Activated CD4-positive, CD25-positive, alpha-beta regulatory T cell (primary cell): Measurements from ENCODE around the gene ABHD11.
A peak's percentile ranks its signal among the peaks of the same experiment; 100 is the strongest.
"Not testable (repeated sequence)": the region's sequence is repeated elsewhere in the genome, so short reads cannot be mapped to it uniquely, and the experiment has no call there.

Source experiments
- DNase-seq, 4 experiments: peaks; one replicate each; lab custom pipeline; 2025; lab: John Stamatoyannopoulos, UW

ABHD11 gene, protein sequence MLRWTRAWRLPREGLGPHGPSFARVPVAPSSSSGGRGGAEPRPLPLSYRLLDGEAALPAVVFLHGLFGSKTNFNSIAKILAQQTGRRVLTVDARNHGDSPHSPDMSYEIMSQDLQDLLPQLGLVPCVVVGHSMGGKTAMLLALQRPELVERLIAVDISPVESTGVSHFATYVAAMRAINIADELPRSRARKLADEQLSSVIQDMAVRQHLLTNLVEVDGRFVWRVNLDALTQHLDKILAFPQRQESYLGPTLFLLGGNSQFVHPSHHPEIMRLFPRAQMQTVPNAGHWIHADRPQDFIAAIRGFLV

DNA sequence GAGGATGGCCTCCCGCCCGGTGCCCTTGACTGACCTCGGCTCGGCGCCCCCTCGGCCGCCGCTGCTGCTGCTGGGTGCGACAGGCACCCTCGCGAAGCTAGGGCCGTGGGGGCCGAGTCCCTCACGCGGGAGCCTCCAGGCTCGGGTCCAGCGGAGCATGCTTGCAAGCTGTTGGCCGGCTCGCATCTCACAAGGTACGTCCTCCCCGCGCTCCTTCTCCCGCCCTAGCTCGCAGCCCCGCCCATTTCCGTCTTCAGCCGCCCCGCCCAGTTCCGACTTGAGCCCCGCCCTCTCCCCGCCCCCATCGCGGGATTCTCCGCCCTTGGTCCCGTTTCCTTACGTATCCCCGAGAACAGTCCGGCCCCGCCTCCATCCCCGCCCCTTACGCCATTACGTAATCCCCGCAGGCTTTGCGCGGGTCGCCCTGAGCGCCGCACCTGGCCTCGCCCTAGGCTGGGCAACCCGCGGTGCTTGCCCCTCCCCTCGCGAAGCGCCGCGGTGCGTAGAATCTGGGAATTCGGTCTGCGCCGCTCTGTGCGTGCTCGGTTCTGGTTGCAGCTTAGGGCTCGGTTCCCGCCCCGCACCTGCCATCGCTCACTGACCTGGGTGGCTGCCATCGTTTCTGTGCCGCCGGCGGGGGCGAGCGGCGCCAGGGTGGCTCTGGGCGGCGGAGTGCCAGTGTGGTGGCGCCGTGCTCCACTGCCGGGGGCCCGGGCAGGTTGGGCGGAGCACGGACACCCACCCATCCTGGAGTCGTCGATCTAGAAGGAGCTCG is at the start of gene ABHD11:
TSS of gene ABHD11 (minus strand) at position 191 of the 775 bp plus-strand sequence. CDS start at position 159, 32 bp downstream.
- peak; percentile 94 to 99 (median 97) for DNase-seq

DNA sequence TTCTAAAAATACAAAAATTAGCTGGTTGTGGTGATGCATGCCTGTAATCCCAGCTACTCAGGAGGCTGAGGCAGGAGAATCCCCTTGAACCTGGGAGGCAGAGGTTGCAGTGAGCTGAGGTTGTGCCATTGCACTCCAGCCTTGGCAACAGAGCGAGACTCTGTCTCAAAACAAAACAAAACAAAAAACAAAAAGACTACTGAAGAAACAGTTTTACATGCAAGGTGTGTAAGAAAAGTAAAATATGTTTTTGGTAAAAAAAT is 49.1 kb upstream of the ABHD11 start:
- not testable (repeated sequence) for DNase-seq

DNA sequence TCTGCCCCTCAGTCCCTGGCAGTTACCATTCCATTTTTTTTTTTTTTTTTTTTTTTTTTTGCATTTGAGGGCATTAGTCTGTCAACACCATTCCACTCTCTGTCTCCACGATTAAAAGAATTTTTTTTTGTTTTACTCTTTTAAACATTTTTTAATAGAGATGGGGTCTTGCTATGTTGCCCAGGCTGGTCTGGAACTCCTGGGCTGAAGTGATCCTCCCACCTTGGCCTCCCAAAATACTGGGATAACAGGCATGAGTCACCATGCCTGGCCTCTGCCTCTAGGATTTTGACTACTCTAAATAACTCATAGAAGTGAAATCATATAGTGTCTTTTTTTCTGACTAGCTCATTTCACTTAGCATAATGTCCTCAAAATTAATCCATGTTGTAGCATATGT is 48.0 kb upstream of the ABHD11 start:
- no peak for DNase-seq

DNA sequence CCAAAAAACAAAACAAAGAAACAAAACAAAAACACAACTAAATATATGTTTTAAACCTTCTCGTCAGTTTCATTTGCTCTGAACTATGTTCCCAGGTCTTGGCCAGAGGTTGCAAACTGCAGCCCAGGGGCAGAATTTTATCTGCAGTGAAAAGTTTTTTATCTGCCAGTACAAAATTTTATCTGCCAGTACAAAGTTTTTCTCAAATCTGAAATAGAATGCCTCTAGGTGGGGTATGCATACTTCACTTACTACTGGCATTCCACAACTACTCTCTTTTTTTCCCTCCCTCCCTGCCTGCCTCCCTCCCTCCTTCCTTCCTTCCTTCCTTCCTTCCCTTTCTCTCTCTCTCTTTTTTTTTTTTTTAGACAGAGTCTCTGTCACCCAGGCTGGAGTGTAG is 40.9 kb upstream of the ABHD11 start:
- no peak for DNase-seq

DNA sequence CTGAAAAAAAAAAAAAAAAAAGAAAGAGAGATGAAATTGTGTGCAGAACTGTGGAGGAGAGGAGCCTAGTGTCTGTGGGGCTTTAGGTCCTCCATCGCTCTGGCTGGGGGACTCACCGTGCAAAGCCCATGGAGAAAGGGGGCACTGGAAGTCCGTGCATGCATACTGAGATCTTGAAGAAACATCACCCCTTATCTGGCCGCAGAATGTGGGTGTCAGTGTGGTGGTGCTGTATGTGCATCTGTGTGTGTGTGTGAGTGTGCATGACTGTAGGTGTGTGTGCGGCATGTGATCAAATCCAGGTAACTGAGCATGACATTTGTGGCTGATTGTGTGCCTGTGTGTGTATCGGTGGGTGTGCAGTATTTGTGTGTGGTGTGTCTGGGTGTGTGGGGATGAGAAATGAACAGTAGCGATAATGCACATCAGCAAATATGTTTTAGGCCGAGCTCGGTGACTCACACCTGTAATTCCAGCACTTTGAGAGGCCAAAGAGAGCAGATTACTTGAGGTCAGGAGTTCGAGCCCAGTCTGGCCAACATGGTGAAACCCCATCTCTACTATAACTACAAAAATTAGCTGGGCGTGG is 40.3 kb upstream of the ABHD11 start:
- no peak for DNase-seq

DNA sequence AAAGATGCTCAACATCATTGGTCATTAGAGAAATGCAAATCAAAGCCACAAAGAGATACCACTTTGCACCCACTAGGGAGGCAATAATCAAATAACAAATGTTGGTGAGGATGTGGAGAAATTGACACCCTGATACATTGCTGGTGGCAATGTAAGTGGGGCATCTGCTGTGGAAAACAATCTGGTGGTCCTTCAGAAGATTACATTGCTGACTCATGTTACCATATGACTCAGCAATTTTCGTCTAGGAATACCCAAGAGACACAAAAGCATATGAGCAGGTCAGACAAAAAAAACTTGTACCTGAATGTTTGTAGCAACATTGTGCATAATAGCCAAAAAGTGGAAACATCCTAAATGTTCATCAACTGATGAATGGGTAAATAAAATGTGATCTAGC is 36.3 kb upstream of the ABHD11 start:
- no peak for DNase-seq

DNA sequence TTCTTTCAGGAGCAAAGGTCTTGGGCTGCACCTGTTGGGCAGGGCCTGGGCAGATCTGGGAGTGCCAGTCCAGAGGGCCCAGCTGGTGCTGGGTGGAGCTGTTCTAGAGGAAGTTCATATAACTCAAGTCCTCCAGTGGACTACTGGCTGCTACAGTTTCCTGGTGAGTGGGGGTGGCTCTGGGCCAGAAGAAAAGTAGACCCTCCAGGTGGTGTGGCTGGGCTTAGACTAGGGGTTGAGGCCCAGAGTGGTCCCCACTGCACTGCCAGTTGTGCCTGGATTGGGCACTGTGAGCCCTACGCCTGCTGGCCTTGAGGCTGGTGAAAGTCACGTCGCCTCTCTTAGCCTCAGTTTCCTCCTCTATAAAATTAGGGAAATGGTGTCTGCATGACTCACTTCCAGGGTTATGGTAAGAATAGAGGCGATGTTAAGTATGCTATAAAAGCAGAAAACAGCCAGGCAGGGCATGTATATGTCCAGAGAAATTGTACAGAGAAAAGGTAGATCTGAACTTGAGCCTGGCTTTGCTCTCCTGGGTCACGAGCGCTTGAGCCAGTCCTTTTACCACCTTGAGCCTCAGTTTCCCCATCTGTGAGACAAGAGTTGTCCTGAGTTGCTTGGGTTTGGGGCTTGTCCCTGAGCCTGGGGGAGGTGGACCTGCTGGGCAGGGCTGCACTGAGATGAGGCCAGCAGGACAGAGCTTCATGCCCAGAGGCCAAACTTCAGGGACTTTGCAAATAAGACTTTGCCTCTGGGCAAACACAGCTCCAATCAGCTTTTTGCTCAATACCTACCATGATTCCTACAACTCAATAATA is 35.3 kb upstream of the ABHD11 start:
- no peak for DNase-seq

DNA sequence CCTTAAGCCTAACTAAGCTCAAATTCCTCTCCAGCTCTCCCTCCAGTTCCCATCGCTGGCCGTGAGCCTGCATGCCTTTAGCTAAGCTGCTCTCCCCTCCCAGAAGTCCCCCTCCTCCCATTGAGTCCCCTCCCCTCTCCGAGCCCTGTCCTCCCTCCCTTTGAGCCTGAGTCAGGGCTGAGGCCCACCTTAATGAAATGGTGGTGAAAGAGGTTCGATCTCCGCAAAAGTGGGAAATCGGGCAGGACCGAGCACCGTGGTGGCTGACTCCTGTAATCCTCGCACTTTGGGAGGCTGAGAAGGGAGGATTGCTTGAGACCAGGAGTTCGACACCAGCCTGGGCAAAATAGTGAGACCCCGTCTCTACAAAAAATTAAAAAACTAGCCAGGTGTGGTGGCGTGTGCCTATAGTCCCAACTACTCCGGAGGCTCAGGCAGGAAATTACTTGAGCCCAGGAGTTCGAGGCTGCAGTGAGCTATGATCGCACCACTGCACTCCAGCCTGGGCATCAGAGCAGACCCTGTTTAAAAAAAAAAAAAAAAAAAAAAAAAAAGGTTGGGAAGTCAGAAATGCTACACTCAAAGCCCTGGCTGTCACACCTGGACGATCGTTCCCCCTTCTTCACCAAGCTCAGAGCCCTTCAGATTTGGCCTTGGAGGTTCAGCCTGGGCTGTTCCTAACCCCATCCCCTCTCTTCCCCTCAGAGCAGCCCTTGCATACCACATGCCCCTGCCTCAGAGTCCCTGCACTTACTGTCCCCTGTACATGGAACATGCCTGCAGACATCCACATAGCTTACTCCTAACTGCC is 32.5 kb upstream of the ABHD11 start:
- DNase-seq, result no peak

DNA sequence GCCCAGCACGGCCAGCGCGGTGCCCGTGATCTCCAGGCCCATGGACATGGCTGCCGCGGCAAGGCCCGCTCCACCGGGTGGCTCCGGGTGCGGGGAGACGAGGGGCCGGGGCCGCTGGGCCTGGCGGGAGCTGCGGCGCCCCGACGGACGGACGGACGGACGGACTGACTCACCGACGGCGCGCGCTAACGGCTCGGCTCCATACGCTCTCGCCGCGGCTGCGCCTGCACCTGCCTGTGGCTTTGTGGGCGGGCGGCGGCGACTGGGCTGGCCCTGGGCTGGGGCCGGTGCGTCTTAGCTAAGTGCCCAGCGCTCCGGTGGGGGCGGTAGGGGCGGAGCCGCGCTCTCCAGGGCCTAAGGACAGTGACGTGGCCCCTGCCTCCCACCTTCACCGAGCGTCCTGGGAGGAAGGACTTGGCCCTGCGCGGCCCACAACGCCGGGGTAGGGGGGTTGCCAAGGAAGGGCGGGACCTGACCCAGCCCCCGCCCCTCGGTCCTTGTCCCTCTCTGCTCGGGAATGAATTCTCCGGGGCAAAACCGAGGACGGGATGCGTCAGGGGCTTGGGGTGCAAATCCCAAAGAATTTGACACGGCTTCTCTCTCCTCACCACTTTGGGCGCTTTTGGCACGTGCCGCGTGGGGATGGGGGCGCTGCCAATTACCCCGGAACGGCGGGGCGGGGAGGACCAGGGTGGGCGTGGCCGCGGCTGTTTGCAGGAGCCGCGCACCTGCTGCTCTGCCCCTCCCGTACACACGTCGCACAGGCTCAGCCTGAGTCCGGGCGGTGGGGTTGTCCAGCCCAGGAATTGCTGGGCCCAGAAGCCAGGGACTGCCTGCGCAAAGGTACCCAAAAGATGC is 31.6 kb upstream of the ABHD11 start, which contains the start of gene CLDN3:
TSS of gene CLDN3 (minus strand) at position 269 of the 858 bp plus-strand sequence. CDS start at position 48, 221 bp downstream.
- DNase-seq, result no peak

DNA sequence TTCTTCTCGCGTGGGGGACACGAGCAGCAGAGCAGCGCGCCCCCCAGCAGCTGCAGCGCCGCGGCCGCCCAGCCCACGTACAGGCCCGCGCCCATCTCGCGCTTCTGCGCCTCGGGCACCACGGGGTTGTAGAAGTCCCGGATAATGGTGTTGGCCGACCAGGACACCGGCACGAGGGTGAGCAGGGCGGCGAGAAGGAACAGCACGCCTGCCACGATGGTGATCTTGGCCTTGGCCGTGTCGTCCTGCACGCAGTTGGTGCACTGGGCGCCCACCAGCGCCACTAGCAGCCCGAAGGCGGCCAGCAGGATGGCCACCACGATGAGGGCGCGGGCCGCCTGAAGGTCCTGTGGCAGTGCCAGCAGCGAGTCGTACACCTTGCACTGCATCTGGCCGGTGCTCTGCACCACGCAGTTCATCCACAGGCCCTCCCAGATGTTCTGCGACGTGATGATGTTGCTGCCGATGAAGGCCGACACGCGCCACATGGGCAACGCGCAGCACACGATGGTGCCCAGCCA is 30.9 kb upstream of the ABHD11 start:
- DNase-seq, result no peak

DNA sequence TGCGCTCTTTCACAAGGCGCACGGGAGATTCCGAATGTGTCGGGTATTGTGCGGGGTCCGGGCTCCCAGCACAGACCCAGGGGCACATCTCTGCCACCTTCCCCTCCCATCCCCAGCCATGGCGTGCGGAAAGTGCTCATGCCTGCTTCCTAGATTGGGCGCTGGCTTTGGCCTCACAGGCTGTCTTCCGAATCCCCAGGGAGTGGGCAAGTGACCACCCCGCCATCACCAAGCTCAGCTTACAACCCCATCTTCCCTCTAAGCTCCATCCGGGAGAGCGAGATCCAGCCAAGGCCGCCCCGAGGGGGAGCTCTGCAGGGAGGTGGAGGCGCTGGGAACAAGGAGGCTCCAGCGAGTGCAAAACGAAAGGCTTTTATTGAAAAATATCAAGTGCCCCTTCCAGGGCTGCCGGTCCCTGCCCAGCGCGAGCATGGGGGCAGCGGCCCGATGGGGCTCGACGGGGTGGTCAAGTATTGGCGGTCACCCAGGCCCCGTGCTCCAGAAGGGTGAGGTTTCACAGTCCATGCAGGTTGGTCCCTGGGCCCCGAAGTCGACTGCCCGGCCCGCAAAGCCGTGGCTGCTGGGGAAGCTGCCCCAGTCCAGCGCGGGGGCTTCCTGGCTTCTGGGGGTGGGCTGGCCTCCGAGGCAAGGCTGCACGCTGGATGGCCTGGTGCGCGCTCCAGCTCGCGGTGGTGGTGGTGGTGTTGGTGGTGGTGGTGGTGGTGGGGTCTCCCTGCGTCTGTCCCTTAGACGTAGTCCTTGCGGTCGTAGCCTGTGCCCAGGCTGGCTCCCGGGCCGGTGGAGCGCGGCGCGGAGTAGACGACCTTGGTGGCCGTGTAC is 30.3 kb upstream of the ABHD11 start:
- DNase-seq, result no peak

DNA sequence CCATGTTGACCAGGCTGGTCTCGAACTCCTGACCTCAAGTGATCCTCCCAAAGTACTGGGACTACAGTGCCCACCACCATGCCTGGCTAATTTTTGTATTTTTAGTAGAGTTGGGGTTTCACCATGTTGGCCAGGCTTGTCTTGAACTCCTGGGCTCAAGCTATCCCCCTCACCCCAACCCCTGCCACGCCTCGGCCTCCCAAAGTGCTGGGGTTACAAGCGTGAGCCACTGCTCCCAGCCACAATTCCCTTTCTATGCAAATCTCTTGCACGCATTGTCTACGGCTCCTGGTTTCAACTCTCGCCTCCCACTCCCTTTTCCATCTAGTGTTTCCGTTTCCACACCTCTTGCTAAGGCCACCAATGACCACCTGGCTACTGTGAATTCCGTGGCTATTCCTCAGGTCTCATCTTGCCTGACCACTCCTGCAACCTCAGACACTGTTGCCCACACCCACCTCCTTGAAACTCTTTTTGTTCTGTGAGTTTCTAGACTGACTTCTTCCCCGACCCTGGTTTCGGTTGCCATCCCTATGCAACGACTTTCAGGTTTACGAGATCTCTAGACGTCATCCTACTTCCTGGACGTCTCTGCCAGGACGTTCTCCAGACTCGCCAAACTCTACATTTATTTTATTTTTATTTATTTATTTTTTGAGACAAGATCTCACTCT is 28.1 kb upstream of the ABHD11 start:
- DNase-seq, result no peak

DNA sequence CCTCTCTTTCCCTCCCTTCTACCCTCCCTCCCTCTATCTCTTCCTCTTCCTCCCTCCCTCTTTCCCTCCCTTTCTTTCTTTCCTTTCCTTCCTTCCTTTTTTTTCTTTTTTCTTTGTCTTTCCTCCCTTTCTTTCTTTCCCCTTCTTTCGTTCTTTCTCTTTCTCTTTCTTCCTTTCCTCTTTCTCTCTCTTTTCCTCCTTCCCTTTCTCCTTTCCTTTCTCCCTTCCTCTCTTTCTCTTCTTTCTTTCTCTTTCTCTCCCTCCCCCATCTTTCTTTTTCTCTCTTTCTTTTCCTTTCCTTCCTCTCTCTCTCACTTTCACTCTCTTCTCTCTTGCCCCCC is 24.0 kb upstream of the ABHD11 start:
- DNase-seq, result no peak

DNA sequence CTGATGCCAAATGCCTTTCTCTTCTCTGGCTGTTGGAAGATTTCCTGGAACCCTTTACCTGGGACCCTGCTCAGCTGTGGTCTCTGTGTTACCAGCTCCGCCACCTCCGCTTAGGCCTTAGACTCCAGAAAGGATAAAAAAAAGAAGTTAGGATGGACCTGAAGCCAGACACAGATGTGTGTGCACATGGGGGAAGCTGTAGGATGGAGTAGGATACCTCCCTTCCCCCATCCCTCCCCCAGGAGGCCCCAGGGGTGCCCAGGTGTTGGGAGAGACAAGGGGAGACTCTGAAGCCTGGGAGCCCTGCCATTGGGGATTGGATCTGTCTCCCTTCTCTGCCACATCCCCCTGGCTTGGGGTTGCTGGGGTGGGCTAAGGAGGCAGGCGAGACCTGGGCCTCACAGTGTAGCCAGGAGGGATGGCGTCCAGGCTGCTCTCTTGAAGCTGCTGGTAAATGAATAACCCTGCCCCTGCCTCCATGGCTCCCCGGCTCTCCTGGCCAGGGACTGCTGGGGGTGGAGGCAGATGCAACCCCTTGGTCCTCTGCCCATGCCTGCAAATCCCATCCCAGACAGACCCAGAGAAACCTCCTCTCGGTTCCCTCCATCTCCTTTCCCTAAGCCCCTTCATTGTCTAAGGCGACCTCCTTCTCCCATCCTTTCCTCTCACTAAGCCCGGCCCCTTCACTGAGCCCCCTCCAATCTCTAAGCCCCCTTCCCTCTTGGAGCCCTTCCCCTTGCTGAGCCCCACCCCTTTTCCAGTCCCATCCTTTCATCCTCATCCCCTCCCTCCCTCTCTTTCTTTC is 23.5 kb upstream of the ABHD11 start:
- no peak for DNase-seq

DNA sequence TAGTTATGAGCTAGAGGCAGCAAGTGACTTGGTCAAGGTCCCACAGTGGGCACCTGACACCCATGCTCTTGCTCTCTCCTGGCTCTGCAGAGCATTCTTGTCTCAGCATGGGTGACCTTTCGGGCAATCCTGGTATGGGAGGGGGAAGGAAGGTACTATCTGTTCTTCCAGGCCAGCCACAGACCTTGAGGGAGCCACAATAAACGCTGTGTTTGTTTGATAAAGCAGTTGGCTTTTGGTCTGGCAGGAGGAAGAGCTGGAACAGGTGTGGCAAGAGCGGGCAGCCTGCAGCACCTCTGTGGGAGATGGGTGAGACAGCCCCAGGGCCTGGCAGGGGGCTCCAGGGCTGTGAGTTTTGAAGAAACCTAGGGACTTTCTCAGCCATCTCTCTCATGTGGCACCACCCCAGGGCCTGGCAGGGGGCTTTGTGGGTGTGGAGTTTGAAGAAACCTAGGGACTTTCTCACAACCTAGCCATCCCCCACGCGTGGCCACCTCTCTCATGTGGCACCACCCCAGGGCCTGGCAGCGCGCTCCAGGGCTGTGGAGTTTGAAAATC is 20.1 kb upstream of the ABHD11 start:
- no peak for DNase-seq

DNA sequence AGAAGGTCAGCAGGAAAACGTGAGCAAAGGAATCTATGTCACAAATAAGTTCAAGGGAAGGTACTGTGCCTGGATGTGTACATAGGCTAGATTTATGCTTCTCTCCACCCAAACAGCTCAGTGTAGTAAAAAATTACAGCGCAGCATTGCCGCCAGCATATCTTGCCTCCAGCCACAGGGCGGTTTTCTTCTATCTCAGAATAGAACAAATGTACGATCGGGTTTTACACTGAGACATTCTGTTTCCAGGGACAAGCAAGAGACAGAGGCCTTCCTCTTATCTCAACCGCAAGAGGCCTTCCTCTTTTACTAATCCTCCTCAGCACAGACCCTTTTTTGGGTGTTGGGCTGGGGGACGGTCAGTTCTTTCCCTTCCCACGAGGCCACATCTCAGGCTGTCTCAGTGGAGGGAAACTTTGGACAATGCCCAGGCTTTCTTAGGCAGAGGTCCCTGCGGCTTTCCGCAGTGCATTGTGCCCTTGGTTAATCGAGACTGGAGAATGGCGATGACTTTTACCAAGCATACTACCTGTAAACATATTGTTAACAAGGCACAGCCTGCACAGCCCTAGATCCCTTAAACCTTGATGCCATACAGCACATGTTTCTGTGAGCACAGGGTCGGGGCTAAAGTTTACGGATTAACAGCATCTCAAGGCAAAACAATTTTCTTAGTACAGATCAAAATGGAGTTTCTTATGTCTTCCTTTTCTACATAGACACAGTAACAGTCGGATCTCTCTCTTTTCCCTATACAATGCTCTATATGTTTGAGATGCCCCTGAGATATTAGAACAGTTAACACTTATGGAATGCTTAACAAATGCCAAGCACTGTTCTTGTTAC is 11.6 kb upstream of the ABHD11 start:
- DNase-seq, result no peak

DNA sequence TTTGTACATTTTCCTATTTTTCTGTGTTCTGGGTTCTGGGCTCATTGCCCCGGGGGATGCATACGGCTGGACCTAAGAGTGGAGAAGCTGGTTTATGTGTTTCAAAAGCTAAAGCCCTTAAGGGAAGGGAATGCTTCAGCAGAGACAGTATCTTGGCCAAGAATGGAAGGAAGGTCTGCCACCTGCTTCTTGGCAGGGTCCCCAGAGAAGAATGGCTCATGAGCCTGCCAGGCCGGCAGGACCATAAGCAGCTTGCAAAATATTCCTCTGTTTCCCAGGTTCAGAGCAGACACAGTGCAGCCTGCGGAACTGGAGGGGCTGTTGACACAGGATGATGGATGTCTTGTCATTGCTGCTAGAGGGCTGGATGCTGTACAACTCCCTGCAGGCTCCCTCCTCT is 7.8 kb upstream of the ABHD11 start:
- no peak for DNase-seq
